Stimulated activated CD4-positive, alpha-beta T cell treated with anti-CD3 and anti-CD28 coated beads, Interleukin-4, amount 100 ng/mL, for 24 hours (primary cell): ENCODE measurements around the gene GPR161.
"Not testable (repeated sequence)": the region's sequence is repeated elsewhere in the genome, so short reads cannot be mapped to it uniquely, and the experiment has no call there.

Experiments
- DNase-seq: peaks from one replicate; pipeline ENCODE4 v3.0.0-alpha.2; 2020

Gene GPR161

GRCh38 chr1:168136709-168137514 lies at the start of gene GPR161:
Gene GPR161, minus strand, starts transcription at chr1:168136930. Its CDS starts 32,080 bp downstream, at chr1:168104850.
- DNase-seq: no peak

- DNase-seq: not testable (repeated sequence)
These were observed 44.5 kb upstream of the GPR161 start for GRCh38 chr1:168181063-168181720.

- DNase-seq: no peak
These were observed 43.4 kb upstream of the GPR161 start for GRCh38 chr1:168180148-168180524.

GRCh38 chr1:168179438-168180147 lies 42.9 kb upstream of the GPR161 start:
- DNase-seq: peak; percentile 6

GRCh38 chr1:168178638-168179437 lies 42.1 kb upstream of the GPR161 start, which contains the start of gene TIPRL:
Gene TIPRL, plus strand, starts transcription at chr1:168178962. Its CDS starts 116 bp downstream, at chr1:168179078.
- DNase-seq: peak; percentile 95

- no peak for DNase-seq
These were observed 41.5 kb upstream of the GPR161 start for GRCh38 chr1:168178227-168178637.

GRCh38 chr1:168172250-168172915 lies 35.7 kb upstream of the GPR161 start:
- DNase-seq: no peak

- no peak for DNase-seq
These were observed 34.1 kb upstream of the GPR161 start for GRCh38 chr1:168170564-168171508.

- no peak for DNase-seq
These were observed 31.1 kb upstream of the GPR161 start for GRCh38 chr1:168167806-168168205.

- no peak for DNase-seq
These were observed 28.0 kb upstream of the GPR161 start for GRCh38 chr1:168164771-168165170.

- DNase-seq: no peak
These were observed 26.9 kb upstream of the GPR161 start for GRCh38 chr1:168163670-168164069.

- no peak for DNase-seq
These were observed 24.7 kb upstream of the GPR161 start for GRCh38 chr1:168161459-168161858.

GRCh38 chr1:168159979-168160378 lies 23.2 kb upstream of the GPR161 start:
- no peak for DNase-seq

GRCh38 chr1:168159251-168159650 lies 22.5 kb upstream of the GPR161 start:
- DNase-seq: no peak

GRCh38 chr1:168157638-168158037 lies 20.9 kb upstream of the GPR161 start:
- no peak for DNase-seq

GRCh38 chr1:168155910-168156309 lies 19.2 kb upstream of the GPR161 start:
- no peak for DNase-seq

GRCh38 chr1:168154707-168155106 lies 18.0 kb upstream of the GPR161 start:
- not testable (repeated sequence) for DNase-seq

GRCh38 chr1:168151935-168152334 lies 15.2 kb upstream of the GPR161 start:
- no peak for DNase-seq

- no peak for DNase-seq
These were observed 13.6 kb upstream of the GPR161 start for GRCh38 chr1:168150283-168150682.

GRCh38 chr1:168148916-168149315 lies 12.2 kb upstream of the GPR161 start:
- DNase-seq: no peak

GRCh38 chr1:168146626-168147025 lies 9.9 kb upstream of the GPR161 start:
- DNase-seq: no peak
